Astrocyte of the cerebellum (primary cell): ENCODE results near the gene GAS2.

Experiments used
- DNase-seq: peaks from one replicate; pipeline ENCODE4 v3.0.0-alpha.2; 2011; ENCODE audit warnings: low read depth
- H3K4me3 ChIP-seq: 2 replicates; pipeline ENCODE4 v1.5.1; 2011; ENCODE audit warnings: mild to moderate bottlenecking, low read depth, low read length, moderate library complexity
- CTCF ChIP-seq: IDR thresholded peaks from 2 replicates; pipeline ENCODE4 v1.5.1; 2012; ENCODE audit warnings: low read length, low read depth, moderate library complexity, mild to moderate bottlenecking; ENCODE audit errors: missing control alignments
- in situ Hi-C: cut with HindIII; loops from 2 replicates; pipeline ENCODE4 v1.10.0; 2017; ENCODE audit warnings: low sequenced_read_pairs

Gene GAS2

GRCh38 chr11:22685111-22685510 lies 18.7 kb downstream of the GAS2 start:
- no peak for DNase-seq
- H3K4me3 ChIP-seq, result no peak overlapping the region
- in situ Hi-C loops, result no loop called here
- no peak for TF ChIP-seq CTCF

DNA sequence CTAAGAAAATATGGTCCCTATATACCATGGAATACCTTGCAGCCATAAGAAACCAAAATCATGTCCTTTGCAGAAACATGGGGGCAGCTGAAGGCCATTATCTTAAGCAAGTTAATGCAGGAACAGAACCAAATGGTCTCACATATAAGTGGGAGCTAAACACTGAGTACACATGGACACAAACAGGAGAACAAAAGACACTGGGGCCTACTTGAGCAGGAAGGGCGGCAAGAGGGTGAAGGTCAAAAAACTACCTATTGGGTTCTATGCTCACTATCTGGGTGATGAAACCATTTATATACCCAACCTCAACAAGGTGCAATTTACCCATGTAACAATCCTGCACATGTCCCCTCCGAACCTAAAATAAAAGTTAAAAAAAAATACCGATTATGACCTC lies 22.5 kb downstream of the GAS2 start:
- no peak for TF ChIP-seq CTCF
- in situ Hi-C loops, result no loop called here
- no peak for DNase-seq
- H3K4me3 ChIP-seq, result no peak overlapping the region

- no peak for DNase-seq
- in situ Hi-C loops, result loop anchor here (5.0 kb wide), 1 partner anchor 87 kb away; no protein-coding TSS in a partner anchor
- no peak for TF ChIP-seq CTCF
- H3K4me3 ChIP-seq, result no peak overlapping the region
Measured at GRCh38 chr11:22690257-22690656, 23.8 kb downstream of the GAS2 start.

- no peak for TF ChIP-seq CTCF
- in situ Hi-C loops, result loop anchor here (5.0 kb wide), 1 partner anchor 86 kb away; no protein-coding TSS in a partner anchor
- no peak for DNase-seq
- H3K4me3 ChIP-seq, result no peak overlapping the region
Measured at GRCh38 chr11:22690871-22691270, 24.5 kb downstream of the GAS2 start.

GRCh38 chr11:22699388-22699787 lies 33.0 kb downstream of the GAS2 start:
- TF ChIP-seq CTCF, result no peak
- no peak overlapping the region for H3K4me3 ChIP-seq
- in situ Hi-C loops, result no loop called here
- no peak for DNase-seq

- TF ChIP-seq CTCF, result no peak
- DNase-seq, result no peak
- in situ Hi-C loops, result no loop called here
- no peak overlapping the region for H3K4me3 ChIP-seq
Measured at GRCh38 chr11:22702031-22702430, 35.6 kb downstream of the GAS2 start.

GRCh38 chr11:22703040-22703439 lies 36.6 kb downstream of the GAS2 start:
- TF ChIP-seq CTCF, result no peak
- in situ Hi-C loops, result no loop called here
- DNase-seq, result peak; percentile 63
- H3K4me3 ChIP-seq, result no peak overlapping the region
